ENCODE results near the gene FHIT.

The FHIT gene

GRCh38 chr3:60277361-60277800 lies 973.9 kb downstream of the FHIT start:
- DNase-seq (ENCODE audit: low read depth) = no peak

DNA sequence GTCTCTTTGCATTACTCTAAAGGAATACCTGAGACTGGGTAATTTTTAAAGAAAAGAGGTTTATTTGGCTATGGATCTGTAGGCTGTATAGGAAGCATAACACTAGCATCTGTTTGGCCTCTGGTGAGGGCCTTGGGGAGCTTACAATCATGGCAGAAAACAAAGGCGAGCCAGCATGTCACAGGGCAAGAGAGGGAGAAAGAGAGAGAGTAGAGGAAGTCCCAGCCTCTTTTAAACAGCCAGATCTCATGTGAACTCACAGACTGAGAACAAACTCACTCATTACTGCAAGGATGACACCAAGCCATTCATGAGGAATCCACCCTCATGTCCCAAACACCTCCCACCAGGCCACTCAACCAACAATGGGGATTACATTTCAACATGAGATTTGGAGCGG lies 974.6 kb downstream of the FHIT start:
- DNase-seq (ENCODE audit: low read depth) = no peak

GRCh38 chr3:60274646-60275045 lies 976.6 kb downstream of the FHIT start:
- no peak for DNase-seq (ENCODE audit: low read depth)

GRCh38 chr3:60274098-60274497 lies 977.2 kb downstream of the FHIT start:
- no peak for DNase-seq (ENCODE audit: low read depth)

DNA sequence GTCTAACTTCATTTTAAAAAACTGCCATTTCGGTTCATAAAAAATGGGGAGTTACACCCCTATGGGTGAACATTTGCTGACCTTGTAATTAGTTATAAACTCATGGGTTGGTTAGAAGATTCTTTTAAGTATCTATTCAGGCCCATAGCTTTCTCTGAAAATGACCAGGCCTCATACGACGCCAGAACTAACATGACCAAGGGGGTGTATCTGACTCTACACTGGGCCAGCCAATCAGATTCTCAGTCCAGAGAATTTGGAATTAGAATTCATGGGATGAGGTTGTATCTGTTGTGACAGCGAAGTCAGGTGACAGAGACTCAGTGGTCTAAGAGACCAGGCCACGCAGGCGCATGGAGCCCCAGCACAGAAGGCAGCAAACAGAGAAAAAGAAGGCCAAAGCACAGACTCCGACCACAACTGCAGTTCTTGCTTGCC lies 981.4 kb downstream of the FHIT start:
- DNase-seq (ENCODE audit: low read depth) = no peak

DNA sequence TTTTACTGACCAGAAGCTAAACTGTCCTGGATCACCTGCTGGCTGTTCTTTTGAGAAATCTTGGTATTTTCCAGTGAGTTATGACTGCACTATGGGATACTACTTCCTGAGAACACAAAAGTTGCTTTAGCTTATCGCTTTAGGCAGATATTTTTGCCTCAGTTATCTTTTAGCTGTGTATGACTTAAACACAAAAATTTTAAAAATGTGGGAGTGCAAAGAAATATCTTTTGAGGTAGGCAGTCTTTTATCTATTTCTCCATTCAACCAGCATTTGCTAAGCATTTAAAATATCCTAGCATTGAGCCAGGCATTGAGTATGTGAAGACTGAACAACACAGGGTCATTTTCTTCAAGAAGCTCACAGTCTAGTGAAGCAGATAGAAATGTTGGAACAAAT lies 981.9 kb downstream of the FHIT start:
- DNase-seq (ENCODE audit: low read depth) = no peak

GRCh38 chr3:60268123-60268522 lies 983.1 kb downstream of the FHIT start:
- no peak for DNase-seq (ENCODE audit: low read depth)

DNA sequence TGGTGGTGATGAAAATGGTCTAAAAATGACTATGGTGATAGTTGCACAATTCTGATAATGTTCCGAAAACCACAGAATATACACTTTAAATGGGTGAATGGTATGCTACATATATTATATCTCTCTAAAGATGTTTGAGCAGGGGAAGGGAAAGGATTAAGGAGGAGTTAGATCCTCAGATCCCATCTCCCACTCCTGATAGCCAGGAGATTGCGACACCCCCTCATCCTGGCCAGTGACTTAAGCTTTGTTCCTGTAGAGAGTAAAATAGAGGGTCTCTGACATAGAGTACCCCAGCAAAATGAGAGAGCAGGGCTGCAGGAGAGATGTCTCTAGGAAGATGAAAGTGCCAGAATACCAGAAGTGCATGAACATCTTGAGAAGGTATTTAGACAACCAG lies 984.8 kb downstream of the FHIT start:
- DNase-seq (ENCODE audit: low read depth) = no peak

- no peak for DNase-seq (ENCODE audit: low read depth)
These were observed 988.1 kb downstream of the FHIT start for GRCh38 chr3:60263191-60263590.

DNA sequence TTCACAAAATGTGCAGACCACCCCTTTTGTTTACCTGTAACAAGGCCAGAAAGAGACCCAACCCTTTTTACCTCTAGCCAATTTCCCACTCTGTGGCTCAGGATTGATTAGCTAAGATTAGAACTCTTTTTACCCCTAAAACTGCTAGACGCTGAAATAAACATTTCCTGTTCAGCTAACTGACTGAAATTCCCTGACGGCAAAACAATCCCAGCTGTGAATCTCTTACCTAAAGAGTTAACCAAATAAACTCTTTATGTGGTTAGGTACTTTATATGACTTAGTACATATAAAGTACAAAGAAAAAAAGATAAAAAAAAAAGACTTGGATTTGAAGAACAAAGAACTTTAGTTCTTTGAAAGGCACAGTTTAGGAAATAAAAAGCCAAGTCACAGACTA lies 988.7 kb downstream of the FHIT start:
- no peak for DNase-seq (ENCODE audit: low read depth)

- no peak for DNase-seq (ENCODE audit: low read depth)
These were observed 990.7 kb downstream of the FHIT start for GRCh38 chr3:60260546-60260945.

DNA sequence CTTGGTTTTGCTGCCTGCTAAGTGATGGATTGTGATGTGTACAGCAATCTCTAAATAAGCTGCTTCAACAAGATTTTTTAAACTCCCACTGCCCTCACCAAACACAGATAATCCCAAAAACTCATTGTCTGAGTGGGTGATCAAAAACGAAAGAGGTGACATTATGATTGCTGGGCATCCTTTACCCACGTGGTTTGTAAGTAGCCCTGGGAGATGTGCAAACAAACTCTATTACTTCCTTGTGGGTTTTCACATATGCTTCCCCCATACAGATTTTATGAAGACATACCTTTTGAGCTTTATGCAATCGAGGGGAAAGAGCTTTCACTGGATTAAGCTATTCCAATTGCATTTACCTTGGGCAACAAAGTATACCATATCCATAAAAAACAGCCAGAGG lies 1000.4 kb downstream of the FHIT start:
- no peak for DNase-seq (ENCODE audit: low read depth)

DNA sequence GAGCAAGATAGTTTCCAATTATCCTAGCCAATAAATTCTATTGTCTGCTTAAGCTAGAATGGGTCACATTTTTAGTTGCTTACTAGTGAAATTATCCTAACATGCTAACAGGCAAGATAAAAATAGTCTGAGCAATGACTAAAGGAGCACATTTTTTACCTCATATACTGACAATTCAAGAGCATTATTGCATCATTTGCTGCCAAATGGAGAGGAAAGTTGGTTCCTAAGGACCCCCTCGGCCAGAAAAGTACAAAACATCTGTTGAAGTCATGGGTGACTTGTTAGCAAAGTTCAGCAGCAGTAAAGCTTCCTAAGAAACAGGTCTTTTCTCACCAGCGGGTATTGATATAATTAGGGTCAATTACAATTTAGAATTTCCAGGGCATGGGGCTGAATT lies 1001.0 kb downstream of the FHIT start:
- no peak for DNase-seq (ENCODE audit: low read depth)

GRCh38 chr3:60246361-60246760 lies 1004.9 kb downstream of the FHIT start:
- DNase-seq (ENCODE audit: low read depth) = no peak

DNA sequence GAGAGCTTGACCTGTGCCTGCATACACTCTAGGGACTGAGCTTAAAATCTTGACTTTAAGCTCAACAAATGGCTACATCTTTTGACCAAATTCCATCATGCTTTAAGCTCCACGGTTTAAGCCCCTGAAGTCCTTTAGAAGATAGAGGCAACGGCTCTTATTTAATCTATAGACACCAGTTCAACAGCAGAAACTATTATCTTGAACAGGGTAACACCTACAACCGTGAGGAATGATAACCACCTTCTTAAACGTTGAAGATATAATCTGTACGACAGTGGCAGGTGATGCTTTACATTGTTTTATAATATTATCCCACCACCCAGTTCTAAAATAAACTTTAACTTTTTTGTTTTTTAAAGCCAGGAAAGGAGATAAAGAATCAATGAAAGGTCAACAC lies 1007.8 kb downstream of the FHIT start:
- no peak for DNase-seq (ENCODE audit: low read depth)

GRCh38 chr3:60240492-60240891 lies 1010.8 kb downstream of the FHIT start:
- DNase-seq (ENCODE audit: low read depth) = no peak

GRCh38 chr3:60238550-60238949 lies 1012.7 kb downstream of the FHIT start:
- no peak for DNase-seq (ENCODE audit: low read depth)

DNA sequence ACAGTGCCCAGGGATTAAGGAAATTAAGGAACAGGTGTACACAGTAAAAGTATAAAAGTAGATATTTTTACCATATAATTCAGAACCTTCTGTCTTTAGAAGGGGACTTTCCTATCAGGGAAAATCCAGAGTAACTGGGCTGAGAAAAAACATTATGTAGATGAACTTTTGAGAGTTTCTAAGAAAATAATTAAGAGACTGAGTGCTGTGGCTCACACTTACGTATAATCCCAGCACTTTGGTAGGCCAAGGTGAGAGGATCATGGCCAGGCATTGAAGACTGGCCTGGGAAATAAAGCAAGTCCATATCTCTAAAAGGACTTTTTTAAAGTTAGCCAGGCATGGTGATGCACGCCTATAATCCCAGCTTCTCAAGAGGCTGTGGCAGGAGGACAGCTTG lies 1021.8 kb downstream of the FHIT start:
- no peak for DNase-seq (ENCODE audit: low read depth)

GRCh38 chr3:60228823-60229222 lies 1022.4 kb downstream of the FHIT start:
- no peak for DNase-seq (ENCODE audit: low read depth)

GRCh38 chr3:60226912-60227311 lies 1024.3 kb downstream of the FHIT start:
- no peak for DNase-seq (ENCODE audit: low read depth)

- DNase-seq (ENCODE audit: low read depth) = no peak
These were observed 1025.4 kb downstream of the FHIT start for GRCh38 chr3:60225848-60226247.

GRCh38 chr3:60220768-60221167 lies 1030.5 kb downstream of the FHIT start:
- no peak for DNase-seq (ENCODE audit: low read depth)

- no peak for DNase-seq (ENCODE audit: low read depth)
These were observed 1031.8 kb downstream of the FHIT start for GRCh38 chr3:60219501-60219900.

DNA sequence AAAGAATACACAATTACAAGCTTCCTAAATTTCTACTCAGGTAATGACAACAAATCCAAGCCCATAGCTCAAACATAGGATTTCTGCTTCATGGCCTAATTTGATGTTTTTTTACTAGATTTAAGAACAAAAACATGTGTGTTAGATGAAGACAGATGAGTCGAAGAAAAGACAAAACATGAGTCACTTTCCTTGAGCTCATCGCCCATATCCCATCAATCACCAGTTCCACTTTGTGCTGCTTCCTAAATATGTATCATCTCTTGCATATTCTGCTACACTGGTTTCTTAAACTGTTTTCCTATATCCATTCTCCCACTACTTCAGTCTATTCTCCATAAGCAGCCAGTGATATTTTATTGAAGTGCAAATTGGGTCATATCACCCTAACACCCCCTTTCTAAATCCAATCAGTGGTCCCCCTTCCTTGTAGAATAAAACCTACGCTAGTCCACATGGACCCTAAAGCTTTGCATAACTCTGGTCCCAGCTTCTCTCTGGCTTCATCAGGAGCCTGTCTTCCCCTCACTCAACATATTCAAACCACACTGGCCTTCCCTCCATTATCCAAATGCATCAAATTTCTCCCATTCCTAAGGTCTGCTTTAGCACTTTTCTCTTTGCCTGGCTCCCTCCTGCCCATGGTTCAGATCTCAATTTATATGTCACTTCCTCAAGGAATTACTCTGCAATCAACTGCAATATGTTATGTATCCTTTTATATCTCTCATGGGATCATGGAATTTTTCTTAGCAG lies 1033.9 kb downstream of the FHIT start:
- DNase-seq (ENCODE audit: low read depth) = no peak

Measured in T-helper 22 cell (primary cell).